GM19395 (cell line): ENCODE results near the gene DDX24.

Experiments
- ATAC-seq: cut with Tn5 transposase; IDR thresholded peaks from one replicate; pipeline ENCODE4 v1.9.1; 2021; ENCODE audit warnings: mild to moderate bottlenecking, moderate library complexity; ENCODE audit not compliant: unreplicated experiment

DDX24 gene

GRCh38 chr14:94049625-94050023 is 31.4 kb downstream of the DDX24 start:
- ATAC-seq, result no peak

- ATAC-seq, result no peak
Measured at GRCh38 chr14:94048691-94049624, 32.0 kb downstream of the DDX24 start.

- no peak for ATAC-seq
Measured at GRCh38 chr14:94047581-94047980, 33.4 kb downstream of the DDX24 start.

- ATAC-seq, result no peak
Measured at GRCh38 chr14:94046696-94047250, 34.2 kb downstream of the DDX24 start.

GRCh38 chr14:94045563-94046345 is 35.2 kb downstream of the DDX24 start:
- ATAC-seq, result no peak

- ATAC-seq, result no peak
Measured at GRCh38 chr14:94045101-94045500, 35.9 kb downstream of the DDX24 start.

GRCh38 chr14:94044476-94045091 is 36.4 kb downstream of the DDX24 start:
- ATAC-seq, result no peak

GRCh38 chr14:94043756-94044475 is 37.1 kb downstream of the DDX24 start:
- ATAC-seq, result no peak

GRCh38 chr14:94043111-94043755 is 37.8 kb downstream of the DDX24 start:
- no peak for ATAC-seq

- no peak for ATAC-seq
Measured at GRCh38 chr14:94042433-94043091, 38.4 kb downstream of the DDX24 start.

GRCh38 chr14:94041551-94042346 is 39.3 kb downstream of the DDX24 start:
- no peak for ATAC-seq

GRCh38 chr14:94040796-94041195 is 40.2 kb downstream of the DDX24 start:
- ATAC-seq, result no peak

GRCh38 chr14:94040247-94040646 is 40.8 kb downstream of the DDX24 start:
- ATAC-seq, result no peak

GRCh38 chr14:94038921-94039629 is 41.9 kb downstream of the DDX24 start:
- ATAC-seq, result no peak

- ATAC-seq, result no peak
Measured at GRCh38 chr14:94038510-94038909, 42.5 kb downstream of the DDX24 start.

- no peak for ATAC-seq
Measured at GRCh38 chr14:94037954-94038353, 43.0 kb downstream of the DDX24 start.

- ATAC-seq, result peak; percentile 96
Measured at GRCh38 chr14:94036313-94037167, 44.5 kb downstream of the DDX24 start.
